Neural cell (in vitro differentiated cells): ENCODE measurements around the gene PPP2R2B. TPM values are rescaled to one million over a fixed set of nuclear protein-coding genes. Genes with fewer than 3 reads are reported as not detected.

Experiments
- H2AFZ ChIP-seq: fragments of 200-600, 300-800 bp; sonication (generic), shearing (Covaris generic); 2 replicates; pipeline ENCODE4 v1.6.0; 2014; ENCODE audit warnings: low read depth, mild to moderate bottlenecking, antibody characterized with exemption, low read length, moderate library complexity
- H3F3A ChIP-seq: fragments of 200-600 bp; shearing (Covaris generic); 2 replicates; pipeline ENCODE4 v1.6.1; 2016; ENCODE audit warnings: mild to moderate bottlenecking, moderate library complexity, mixed read lengths, antibody characterized with exemption, low read length; ENCODE audit not compliant: insufficient read depth, poor library complexity, severe bottlenecking
- H3K27ac ChIP-seq: fragments of 200-600, 300-800 bp; sonication (generic), shearing (Covaris generic); 2 replicates; pipeline ENCODE4 v1.5.1; 2014; ENCODE audit warnings: mild to moderate bottlenecking, low read length, moderate library complexity
- H3K27me3 ChIP-seq: fragments of 300-800, 200-600 bp; sonication (generic), shearing (Covaris generic); 2 replicates; pipeline ENCODE4 v1.6.0; 2014; ENCODE audit warnings: mild to moderate bottlenecking, low read depth, low read length, moderate library complexity; ENCODE audit not compliant: insufficient read depth
- H3K36me3 ChIP-seq: fragments of 300-800, 200-600 bp; sonication (generic), shearing (Covaris generic); 2 replicates; pipeline ENCODE4 v1.5.1; 2014; ENCODE audit warnings: mild to moderate bottlenecking, antibody characterized with exemption, low read length, moderate library complexity; ENCODE audit not compliant: insufficient read depth
- H3K4me2 ChIP-seq: fragments of 300-800, 200-600 bp; sonication (generic), shearing (Covaris generic); 2 replicates; pipeline ENCODE4 v1.6.0; 2014; ENCODE audit warnings: mild to moderate bottlenecking, low read length
- H3K4me3 ChIP-seq: fragments of 300-800, 200-600 bp; sonication (generic), shearing (Covaris generic); 2 replicates; pipeline ENCODE4 v1.5.1; 2014; ENCODE audit warnings: mild to moderate bottlenecking, low read length, moderate library complexity
- H3K79me2 ChIP-seq: fragments of 200-600 bp; shearing (Covaris generic); replicated peaks from 2 replicates; pipeline ENCODE4 v1.6.0; 2014; ENCODE audit warnings: mild to moderate bottlenecking, low read length, moderate library complexity; ENCODE audit not compliant: insufficient read depth
- H3K9ac ChIP-seq: fragments of 300-800, 200-600 bp; sonication (generic), shearing (Covaris generic); 2 replicates; pipeline ENCODE4 v1.6.1; 2016; ENCODE audit warnings: mild to moderate bottlenecking, low read length, mixed read lengths
- H3K9me2 ChIP-seq: fragments of 200-600 bp; shearing (Covaris generic); 2 replicates; pipeline ENCODE4 v1.6.1; 2016; ENCODE audit warnings: mild to moderate bottlenecking, low read length, mixed read lengths; ENCODE audit not compliant: insufficient read depth
- H3K9me3 ChIP-seq: fragments of 200-600, 300-800 bp; sonication (generic), shearing (Covaris generic); 2 replicates; pipeline ENCODE4 v1.6.1; 2016; ENCODE audit warnings: mild to moderate bottlenecking, mixed run types, low read length, moderate library complexity, mixed read lengths
- H4K20me1 ChIP-seq: fragments of 200-600 bp; shearing (Covaris generic); 2 replicates; pipeline ENCODE4 v1.6.1; 2016; ENCODE audit warnings: mild to moderate bottlenecking, mixed run types; ENCODE audit not compliant: insufficient read depth
- CTCF ChIP-seq: fragments of 450-650 bp; IDR thresholded peaks from 2 replicates; pipeline ENCODE4 v1.5.1; 2014; ENCODE audit warnings: antibody characterized with exemption, mild to moderate bottlenecking, moderate library complexity; ENCODE audit not compliant: poor library complexity, severe bottlenecking
- EP300 ChIP-seq: fragments of 450-650 bp; conservative IDR thresholded peaks from 2 replicates; pipeline ENCODE4 v1.6.1; 2014; ENCODE audit warnings: antibody characterized with exemption, mild to moderate bottlenecking, moderate library complexity; ENCODE audit not compliant: poor library complexity, severe bottlenecking
- EZH2 ChIP-seq: fragments of 200-600, 300-800 bp; shearing (Covaris generic), sonication (generic); IDR thresholded peaks from 2 replicates; pipeline ENCODE4 v1.6.1; 2014; ENCODE audit warnings: antibody characterized with exemption, low read length, borderline replicate concordance, mild to moderate bottlenecking; ENCODE audit not compliant: insufficient read depth, poor library complexity, severe bottlenecking
- MXI1 ChIP-seq: fragments of 450-650 bp; conservative IDR thresholded peaks from 2 replicates; pipeline ENCODE4 v1.6.1; 2014; ENCODE audit warnings: antibody characterized with exemption, mild to moderate bottlenecking; ENCODE audit not compliant: poor library complexity, severe bottlenecking
- POLR2AphosphoS5 ChIP-seq: IDR thresholded peaks from 2 replicates; pipeline ENCODE4 v1.6.1; 2012
- RAD21 ChIP-seq: fragments of 450-650 bp; conservative IDR thresholded peaks from 2 replicates; pipeline ENCODE4 v1.6.1; 2014; ENCODE audit warnings: antibody characterized with exemption, mild to moderate bottlenecking, moderate library complexity
- REST ChIP-seq: IDR thresholded peaks from 2 replicates; pipeline ENCODE4 v1.6.1; 2012; ENCODE audit warnings: borderline replicate concordance
- SMC3 ChIP-seq: fragments of 450-650 bp; conservative IDR thresholded peaks from 2 replicates; pipeline ENCODE4 v1.6.1; 2014; ENCODE audit warnings: antibody characterized with exemption, mild to moderate bottlenecking, moderate library complexity; ENCODE audit not compliant: poor library complexity
- TAF1 ChIP-seq: IDR thresholded peaks from 2 replicates; pipeline ENCODE4 v1.6.1; 2012; ENCODE audit warnings: low read depth
- polyA plus RNA-seq: library from polyadenylated mRNA; depleted of rRNA; stranded (reverse); fragments of >200 nt; gene quantifications from 2 replicates; pipeline ENCODE4 v1.2.3, GENCODE V29; 2014

The PPP2R2B gene
- polyA plus RNA-seq, 1 donor from 2014 or later, result 250 TPM

DNA sequence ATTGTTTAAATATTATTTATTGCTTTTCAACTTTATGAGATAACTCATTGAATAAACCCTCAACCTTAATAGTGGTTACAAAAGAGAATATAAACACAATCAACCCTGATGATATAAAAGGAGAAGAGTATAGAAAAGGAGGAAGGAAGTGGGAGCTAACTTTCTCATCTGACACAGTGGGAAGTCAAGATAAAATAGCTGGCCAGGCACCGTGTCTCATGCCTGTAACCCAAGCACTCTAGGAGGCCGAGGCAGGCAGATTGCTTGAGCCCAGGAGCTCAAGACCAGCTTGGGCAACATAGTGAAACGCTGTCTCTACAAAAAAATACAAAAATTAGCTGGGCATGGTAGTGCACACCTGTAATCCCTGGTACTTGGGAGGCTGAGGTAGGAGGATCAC is 93.5 kb downstream of the PPP2R2B start:
- Histone ChIP-seq H3K9me2 (no peaks in the 10 kb centered on the region), H3K4me3 (no peak overlapping the region), H3K4me2 (no peak overlapping the region), H3K9ac (no peak overlapping the region), H4K20me1 (no peaks in the 10 kb centered on the region), H3K9me3 (no peaks in the 10 kb centered on the region), H3K27me3 (no peaks in the 10 kb centered on the region), H3K79me2 (peaks cover 7% of the 10 kb centered on the region), H3K27ac (no peak overlapping the region), H2AFZ (no peak overlapping the region), H3F3A (no peaks in the 10 kb centered on the region), H3K36me3 (no peaks in the 10 kb centered on the region)
- TF ChIP-seq TAF1 (no peak), RAD21 (no peak), EP300 (no peak), CTCF (no peak), REST (no peak), EZH2 (no peak)

DNA sequence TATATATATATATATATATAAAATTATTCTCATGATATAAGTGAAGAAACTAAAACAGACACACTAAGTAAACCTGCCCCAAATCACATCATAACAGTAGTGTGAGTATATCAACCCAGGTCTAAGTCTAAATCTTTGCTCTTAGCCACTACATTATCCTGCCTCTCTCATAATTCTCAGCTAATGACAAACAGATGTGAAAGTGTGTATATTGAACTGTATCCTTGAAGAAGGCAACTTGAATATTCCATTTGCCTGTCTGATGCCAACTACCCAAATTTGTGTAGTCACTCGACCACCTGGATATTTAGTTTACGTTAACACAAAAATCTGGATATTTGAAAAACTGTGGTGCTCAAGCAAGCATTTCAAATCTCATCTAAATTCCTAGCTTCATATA is 97.4 kb downstream of the PPP2R2B start:
- no peak overlapping the region for H3K27ac ChIP-seq
- H2AFZ ChIP-seq, result no peak overlapping the region
- no peak overlapping the region for H3K9ac ChIP-seq
- no peaks in the 10 kb centered on the region for H4K20me1 ChIP-seq
- H3K9me2 ChIP-seq, result no peaks in the 10 kb centered on the region
- H3F3A ChIP-seq, result no peaks in the 10 kb centered on the region
- H3K36me3 ChIP-seq, result no peaks in the 10 kb centered on the region
- H3K4me3 ChIP-seq, result no peak overlapping the region
- H3K4me2 ChIP-seq, result no peak overlapping the region
- peaks cover 21% of the 10 kb centered on the region for H3K79me2 ChIP-seq
- H3K9me3 ChIP-seq, result no peaks in the 10 kb centered on the region
- H3K27me3 ChIP-seq, result no peaks in the 10 kb centered on the region
- TF ChIP-seq RAD21 (no peak), REST (no peak), EZH2 (no peak), TAF1 (no peak), CTCF (no peak), SMC3 (no peak), POLR2AphosphoS5 (no peak), MXI1 (no peak), EP300 (no peak)
